ENCODE data around the gene COL28A1. TPM values are rescaled to one million over a fixed set of nuclear protein-coding genes. Genes with fewer than 3 reads are reported as not detected.

The COL28A1 gene
- total RNA-seq, 1 donor, result 0.36 TPM

DNA sequence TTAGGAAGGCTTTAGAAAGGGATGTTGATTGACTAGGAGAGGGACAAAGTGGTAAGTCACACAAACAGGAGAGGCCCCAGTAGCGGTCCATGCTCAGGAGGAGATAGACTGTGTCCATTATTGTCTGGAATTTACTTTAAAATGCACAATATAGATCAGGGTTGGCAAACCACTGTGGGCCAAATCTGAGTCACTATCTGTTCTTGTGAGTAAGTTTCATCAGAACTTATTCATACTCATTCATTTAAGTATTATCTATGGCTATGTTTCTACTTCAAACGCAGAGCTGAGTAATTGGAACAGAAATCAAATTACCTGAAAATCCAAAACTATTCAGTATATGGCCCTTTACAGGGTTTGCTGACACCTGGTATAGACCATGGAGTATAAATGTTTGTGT, 166.5 kb downstream of the COL28A1 start:
- TF ChIP-seq, protein P1, sequence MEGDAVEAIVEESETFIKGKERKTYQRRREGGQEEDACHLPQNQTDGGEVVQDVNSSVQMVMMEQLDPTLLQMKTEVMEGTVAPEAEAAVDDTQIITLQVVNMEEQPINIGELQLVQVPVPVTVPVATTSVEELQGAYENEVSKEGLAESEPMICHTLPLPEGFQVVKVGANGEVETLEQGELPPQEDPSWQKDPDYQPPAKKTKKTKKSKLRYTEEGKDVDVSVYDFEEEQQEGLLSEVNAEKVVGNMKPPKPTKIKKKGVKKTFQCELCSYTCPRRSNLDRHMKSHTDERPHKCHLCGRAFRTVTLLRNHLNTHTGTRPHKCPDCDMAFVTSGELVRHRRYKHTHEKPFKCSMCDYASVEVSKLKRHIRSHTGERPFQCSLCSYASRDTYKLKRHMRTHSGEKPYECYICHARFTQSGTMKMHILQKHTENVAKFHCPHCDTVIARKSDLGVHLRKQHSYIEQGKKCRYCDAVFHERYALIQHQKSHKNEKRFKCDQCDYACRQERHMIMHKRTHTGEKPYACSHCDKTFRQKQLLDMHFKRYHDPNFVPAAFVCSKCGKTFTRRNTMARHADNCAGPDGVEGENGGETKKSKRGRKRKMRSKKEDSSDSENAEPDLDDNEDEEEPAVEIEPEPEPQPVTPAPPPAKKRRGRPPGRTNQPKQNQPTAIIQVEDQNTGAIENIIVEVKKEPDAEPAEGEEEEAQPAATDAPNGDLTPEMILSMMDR (IDR thresholded peaks at IDR 0.05; ENCODE audit: extremely low read depth, low read depth, low read length), result no peak
- Histone ChIP-seq H3K4me1 (ENCODE audit: insufficient read depth, low read length) (no peaks in the 10 kb centered on the region), H3K4me3 (ENCODE audit: insufficient read depth, low read length) (no peak overlapping the region), H3K9me3 (ENCODE audit: low read depth, low read length) (no peaks in the 10 kb centered on the region), H4K20me1 (ENCODE audit: insufficient read depth, low read length) (no peaks in the 10 kb centered on the region), H3K79me2 (ENCODE audit: insufficient read depth, low read length) (no peaks in the 10 kb centered on the region), H3K27me3 (ENCODE audit: insufficient read depth, low read length) (no peaks in the 10 kb centered on the region), H2AFZ (ENCODE audit: low read length) (no peak overlapping the region), H3K4me2 (ENCODE audit: insufficient read depth, low read length) (no peak overlapping the region), H3K36me3 (ENCODE audit: insufficient read depth, low read length) (no peaks in the 10 kb centered on the region), H3K27ac (ENCODE audit: low read depth, low read length) (no peak overlapping the region)
- no peak for DNase-seq (ENCODE audit: insufficient read length, low spot score, missing footprints)

DNA sequence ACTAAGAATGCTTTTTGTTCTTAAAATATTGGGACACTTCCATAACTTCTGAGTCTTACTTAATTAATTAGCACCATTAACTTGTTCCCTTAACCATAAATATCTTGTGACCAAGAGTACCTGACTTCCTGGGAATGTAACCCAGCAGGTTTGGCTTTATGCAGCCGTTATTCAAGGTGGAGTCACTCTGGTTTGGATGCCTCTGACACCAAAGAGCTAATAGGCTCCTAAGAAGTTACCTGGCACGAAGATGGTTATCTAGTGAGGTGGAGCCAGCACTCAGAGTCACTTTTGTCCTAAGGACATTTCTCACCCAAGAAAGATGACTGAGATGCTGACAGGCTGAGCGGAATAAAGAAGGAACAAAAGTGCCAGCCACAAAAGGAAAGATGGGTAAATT, 181.0 kb downstream of the COL28A1 start:
- Histone ChIP-seq H3K4me3 (ENCODE audit: insufficient read depth, low read length) (no peak overlapping the region), H4K20me1 (ENCODE audit: insufficient read depth, low read length) (no peaks in the 10 kb centered on the region), H3K79me2 (ENCODE audit: insufficient read depth, low read length) (no peaks in the 10 kb centered on the region), H3K9me3 (ENCODE audit: low read depth, low read length) (no peaks in the 10 kb centered on the region), H3K4me2 (ENCODE audit: insufficient read depth, low read length) (no peak overlapping the region), H3K36me3 (ENCODE audit: insufficient read depth, low read length) (no peaks in the 10 kb centered on the region), H3K4me1 (ENCODE audit: insufficient read depth, low read length) (no peaks in the 10 kb centered on the region), H3K27ac (ENCODE audit: low read depth, low read length) (no peak overlapping the region), H3K27me3 (ENCODE audit: insufficient read depth, low read length) (no peaks in the 10 kb centered on the region), H2AFZ (ENCODE audit: low read length) (no peak overlapping the region)
- DNase-seq (ENCODE audit: insufficient read length, low spot score, missing footprints), result no peak
- TF ChIP-seq, protein P1 (IDR thresholded peaks at IDR 0.05; ENCODE audit: extremely low read depth, low read depth, low read length), result no peak

DNA sequence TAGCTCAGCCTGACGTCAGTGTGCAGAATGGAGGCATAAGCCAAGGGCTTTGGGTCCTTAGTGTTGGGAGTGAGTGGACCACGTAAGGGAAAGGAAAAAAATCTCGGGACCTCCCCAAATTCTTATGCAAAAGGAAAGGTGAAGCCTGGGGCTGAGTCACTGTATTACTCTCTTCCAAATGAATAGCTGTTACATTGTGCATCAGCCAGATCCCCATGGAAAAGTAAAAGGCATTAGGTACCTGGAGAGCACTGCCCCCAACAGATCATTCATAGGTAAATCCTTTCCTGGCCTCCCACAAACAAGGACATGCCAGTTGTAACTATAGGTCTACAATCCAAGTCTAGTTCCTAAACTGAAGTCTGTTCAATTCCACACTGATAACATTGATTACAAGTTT, 182.8 kb downstream of the COL28A1 start:
- Histone ChIP-seq H3K9me3 (ENCODE audit: low read depth, low read length) (no peaks in the 10 kb centered on the region), H3K4me3 (ENCODE audit: insufficient read depth, low read length) (no peak overlapping the region), H4K20me1 (ENCODE audit: insufficient read depth, low read length) (no peaks in the 10 kb centered on the region), H3K36me3 (ENCODE audit: insufficient read depth, low read length) (no peaks in the 10 kb centered on the region), H2AFZ (ENCODE audit: low read length) (no peak overlapping the region), H3K27ac (ENCODE audit: low read depth, low read length) (no peak overlapping the region), H3K79me2 (ENCODE audit: insufficient read depth, low read length) (no peaks in the 10 kb centered on the region), H3K4me2 (ENCODE audit: insufficient read depth, low read length) (no peak overlapping the region), H3K4me1 (ENCODE audit: insufficient read depth, low read length) (no peaks in the 10 kb centered on the region), H3K27me3 (ENCODE audit: insufficient read depth, low read length) (no peaks in the 10 kb centered on the region)
- TF ChIP-seq, protein P1 (IDR thresholded peaks at IDR 0.05; ENCODE audit: extremely low read depth, low read depth, low read length), result no peak
- no peak for DNase-seq (ENCODE audit: insufficient read length, low spot score, missing footprints)

DNA sequence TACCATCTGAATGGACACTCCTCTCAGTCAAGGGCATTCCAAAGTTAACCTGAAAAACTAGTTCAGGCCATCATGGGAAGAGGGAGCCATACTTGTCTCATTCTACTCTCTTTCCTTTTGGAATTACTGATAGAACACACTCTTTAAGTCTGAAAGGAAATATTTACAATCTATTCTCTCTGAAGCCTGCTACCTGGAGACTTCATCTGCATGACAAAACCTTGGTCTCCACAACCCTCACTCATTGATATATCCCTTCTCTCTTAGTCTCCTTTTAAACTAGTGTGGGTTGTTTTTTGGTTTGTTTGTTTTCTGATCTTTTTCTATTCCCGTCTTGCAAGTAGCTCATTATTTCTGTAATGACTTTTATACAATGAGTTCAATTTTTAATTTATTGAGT, 183.8 kb downstream of the COL28A1 start:
- Histone ChIP-seq H3K4me1 (ENCODE audit: insufficient read depth, low read length) (no peaks in the 10 kb centered on the region), H3K36me3 (ENCODE audit: insufficient read depth, low read length) (no peaks in the 10 kb centered on the region), H3K79me2 (ENCODE audit: insufficient read depth, low read length) (no peaks in the 10 kb centered on the region), H2AFZ (ENCODE audit: low read length) (no peak overlapping the region), H3K27ac (ENCODE audit: low read depth, low read length) (no peak overlapping the region), H3K4me3 (ENCODE audit: insufficient read depth, low read length) (no peak overlapping the region), H3K4me2 (ENCODE audit: insufficient read depth, low read length) (no peak overlapping the region), H4K20me1 (ENCODE audit: insufficient read depth, low read length) (no peaks in the 10 kb centered on the region), H3K9me3 (ENCODE audit: low read depth, low read length) (no peaks in the 10 kb centered on the region), H3K27me3 (ENCODE audit: insufficient read depth, low read length) (no peaks in the 10 kb centered on the region)
- no peak for DNase-seq (ENCODE audit: insufficient read length, low spot score, missing footprints)
- TF ChIP-seq, protein P1 (IDR thresholded peaks at IDR 0.05; ENCODE audit: extremely low read depth, low read depth, low read length), result no peak
